K562 (cell line): ENCODE results near the gene CCDC192. TPM values are rescaled to one million over a fixed set of nuclear protein-coding genes. Genes with fewer than 3 reads are reported as not detected.

Experiments
- ATAC-seq: fragments of 200-7000 bp; cut with Tn5 transposase; 3 replicates; pipeline ENCODE4 v1.9.1; 2020; ENCODE audit warnings: moderate library complexity
- BruUV-seq: library from RNA; stranded (reverse); fragments of 400-500 nt; replicated peaks from 2 replicates; lab custom pipeline; 2021; lab: Mats Ljungman, UMichigan
- CTCF ChIA-PET: fragments of 300-600 bp; formaldehyde crosslinking; extraction: SDS; loops from one replicate; lab custom pipeline; 2021; ENCODE audit warnings: low intra/inter-chr PET ratio; lab: Yijun Ruan, JAX
- POLR2A ChIA-PET: fragments of 300-600, 350-650 bp; sonication (Branson Sonifier 250); formaldehyde crosslinking; extraction: SDS; loops from one replicate; lab custom pipeline; 2021; ENCODE audit warnings: antibody characterized with exemption, inconsistent platforms; lab: Yijun Ruan, JAX
- DNase-seq, 4 experiments: peaks; one replicate each; pipeline versions ENCODE4 v3.0.0 to v3.0.0-alpha.2; 2011 to 2018; ENCODE audit warnings: low spot score in 3 of 4, mixed read lengths in 3 of 4; ENCODE audit errors: extremely low read depth in 1 of 4
- FAIRE-seq: peaks from 2 replicates; lab custom pipeline; 2011; peaks lifted over from hg19 to GRCh38; lab: Jason Lieb, UNC
- H2AFZ ChIP-seq: 2 replicates; pipeline ENCODE4 v1.6.0; 2011; ENCODE audit warnings: low read depth, low read length, control low read depth, inconsistent platforms
- H3K27ac ChIP-seq: fragments of 200-600 bp; 3 replicates; pipeline ENCODE4 v1.8.0; 2011; ENCODE audit warnings: low read depth, mild to moderate bottlenecking, control low read depth, inconsistent platforms, low read length, moderate library complexity, mixed read lengths; ENCODE audit errors: extremely low read depth
- H3K27me3 ChIP-seq, 2 experiments: fragments of 300-600 bp in 1 of 2; 2 replicates in 1 of 2; 3 replicates in 1 of 2; pipeline versions ENCODE4 v1.6.0 to v1.8.0; 2011; ENCODE audit warnings: inconsistent platforms in 2 of 2, low read length in 2 of 2, mild to moderate bottlenecking in 1 of 2, mixed read lengths in 1 of 2, moderate library complexity in 1 of 2; ENCODE audit not compliant: control insufficient read depth in 2 of 2, insufficient read depth in 2 of 2
- H3K36me3 ChIP-seq: fragments of 300-600 bp; 3 replicates; pipeline ENCODE4 v1.8.0; 2011; ENCODE audit warnings: mild to moderate bottlenecking, low read length, inconsistent platforms; ENCODE audit not compliant: control insufficient read depth, insufficient read depth
- H3K4me1 ChIP-seq, 2 experiments: fragments of 200-600 bp in 1 of 2; replicated peaks in 1 of 2; 2 replicates in 1 of 2; 3 replicates in 1 of 2; pipeline versions ENCODE4 v1.5.1 to v1.8.0; 2011; ENCODE audit warnings: inconsistent platforms in 2 of 2, low read length in 2 of 2, mild to moderate bottlenecking in 1 of 2, mixed read lengths in 1 of 2, moderate library complexity in 1 of 2; ENCODE audit not compliant: control insufficient read depth in 2 of 2, insufficient read depth in 2 of 2
- H3K4me2 ChIP-seq: 2 replicates; pipeline ENCODE4 v1.6.1; 2011; ENCODE audit warnings: low read length, control low read depth, inconsistent platforms, mixed read lengths; ENCODE audit not compliant: insufficient read depth
- H3K4me3 ChIP-seq: fragments of 200-600 bp; sonication (generic), shearing (Covaris generic); 2 replicates; pipeline ENCODE4 v1.5.1; 2016; ENCODE audit warnings: control low read depth, inconsistent platforms
- H3K79me2 ChIP-seq: fragments of 200-600 bp; 3 replicates; pipeline ENCODE4 v1.8.0; 2011; ENCODE audit warnings: low read length, inconsistent platforms; ENCODE audit not compliant: control insufficient read depth, insufficient read depth
- H3K9ac ChIP-seq, 2 experiments: 2 replicates each; pipeline versions ENCODE4 v1.6.0 to v1.6.1; 2011; ENCODE audit warnings: low read depth in 2 of 2, low read length in 2 of 2, control low read depth in 1 of 2, inconsistent platforms in 1 of 2, mild to moderate bottlenecking in 1 of 2, mixed read lengths in 1 of 2; ENCODE audit not compliant: insufficient read depth in 1 of 2
- H3K9me1 ChIP-seq: one replicate; pipeline ENCODE4 v1.6.0; 2011; ENCODE audit warnings: inconsistent platforms, mild to moderate bottlenecking, low read length, moderate library complexity; ENCODE audit not compliant: control insufficient read depth, insufficient read depth
- H3K9me3 ChIP-seq: replicated peaks from 2 replicates; pipeline ENCODE4 v1.5.1; 2011; ENCODE audit warnings: low read depth, low read length, inconsistent platforms; ENCODE audit not compliant: control insufficient read depth, insufficient read depth
- H4K20me1 ChIP-seq: replicated peaks from 2 replicates; pipeline ENCODE4 v1.6.1; 2011; ENCODE audit warnings: low read length, inconsistent platforms, mixed read lengths; ENCODE audit not compliant: control insufficient read depth, insufficient read depth
- ARID1B ChIP-seq: fragments of 450-650 bp; IDR thresholded peaks from 2 replicates; pipeline ENCODE4 v1.6.1; 2016; ENCODE audit warnings: antibody characterized with exemption, mild to moderate bottlenecking, inconsistent platforms
- FIP1L1 ChIP-seq: fragments of 200-400 bp; formaldehyde crosslinking; IDR thresholded peaks from 2 replicates; pipeline ENCODE4 v1.6.1; 2018; ENCODE audit warnings: mild to moderate bottlenecking, low read depth, low read length; ENCODE audit not compliant: poor library complexity, severe bottlenecking
- KLF13 ChIP-seq: fragments of 450-650 bp; IDR thresholded peaks from 2 replicates; pipeline ENCODE4 v1.6.1; 2016; ENCODE audit warnings: missing genetic modification characterization, low read depth, mild to moderate bottlenecking, missing compliant biosample characterization, moderate library complexity, borderline replicate concordance
- MYBL2 ChIP-seq, 2 experiments: fragments of 450-650 bp in 1 of 2; sonication (generic) in 1 of 2; formaldehyde crosslinking in 1 of 2; IDR thresholded peaks; 2 replicates each; pipeline versions ENCODE4 v1.6.1 to v1.8.1; 2017 to 2022; ENCODE audit warnings: borderline replicate concordance in 1 of 2, inconsistent platforms in 1 of 2, low read depth in 1 of 2, mild to moderate bottlenecking in 1 of 2, missing genetic modification reagents in 1 of 2, moderate library complexity in 1 of 2
- MYNN ChIP-seq, 2 experiments: sonication (generic); formaldehyde crosslinking in 1 of 2; IDR thresholded peaks; 2 replicates each; pipeline versions ENCODE4 v1.5.0 to v1.6.1; 2016 to 2020; ENCODE audit warnings: antibody characterized with exemption in 1 of 2, missing genetic modification reagents in 1 of 2
- PHF20 ChIP-seq: fragments of 450-650 bp; IDR thresholded peaks from 2 replicates; pipeline ENCODE4 v1.6.1; 2018; ENCODE audit not compliant: partially characterized antibody
- RBFOX2 ChIP-seq: fragments of 200-400 bp; formaldehyde crosslinking; IDR thresholded peaks from 2 replicates; pipeline ENCODE4 v1.6.1; 2017; ENCODE audit warnings: low read depth, mild to moderate bottlenecking, low read length, moderate library complexity
- SIRT6 ChIP-seq: IDR thresholded peaks from one replicate; pipeline ENCODE4 v1.6.1; 2012; ENCODE audit warnings: low read depth, mild to moderate bottlenecking, control low read depth, inconsistent platforms, low read length, moderate library complexity
- SNIP1 ChIP-seq: fragments of 450-650 bp; IDR thresholded peaks from 2 replicates; pipeline ENCODE4 v1.7.1; 2017; ENCODE audit warnings: low read depth, mild to moderate bottlenecking
- ZBTB49 ChIP-seq: sonication (generic); formaldehyde crosslinking; IDR thresholded peaks from 2 replicates; pipeline ENCODE4 v1.8.0; 2022; ENCODE audit warnings: missing genetic modification reagents, mild to moderate bottlenecking, borderline replicate concordance
- ZFP30 ChIP-seq: fragments of 250-450 bp; sonication (Bioruptor Pico); IDR thresholded peaks from 2 replicates; pipeline ENCODE4 v1.8.0; 2022; ENCODE audit warnings: moderate library complexity, mild to moderate bottlenecking, inconsistent platforms, borderline replicate concordance
- ZNF140 ChIP-seq: fragments of 250-450 bp; sonication (Bioruptor Pico); IDR thresholded peaks from 2 replicates; pipeline ENCODE4 v1.8.0; 2021; ENCODE audit warnings: moderate library complexity, mild to moderate bottlenecking, inconsistent platforms
- ZNF395 ChIP-seq: fragments of 200-800 bp; sonication (Bioruptor generic); IDR thresholded peaks from 2 replicates; pipeline ENCODE4 v1.6.1; 2017; ENCODE audit warnings: missing genetic modification characterization, missing compliant biosample characterization
- ZNF766 ChIP-seq: fragments of 200-800 bp; sonication (Bioruptor generic); conservative IDR thresholded peaks from 2 replicates; pipeline ENCODE4 v1.6.1; 2016; ENCODE audit warnings: missing genetic modification characterization, missing compliant biosample characterization
- WGBS: fragments of 100-300 bp; shearing (Covaris generic); methylation state at CpG from one replicate; pipeline ENCODE4 v1.1.6; 2016; ENCODE audit warnings: low coverage, mixed read lengths; ENCODE audit not compliant: insufficient coverage; ENCODE audit errors: missing lambda C conversion rate; 5-methylcytosine and 5-hydroxymethylcytosine counted together
- in situ Hi-C: fragments of 300-500 bp; cut with MboI; formaldehyde crosslinking; loops from 4 replicates; pipeline ENCODE4 v1.15.0; 2018; ENCODE audit warnings: inconsistent platforms, mixed read lengths
- intact Hi-C: fragments of 100-400 bp; cut with micrococcal nuclease; formaldehyde crosslinking; loops from 2 replicates; pipeline ENCODE4 v1.14.2; 2022
- polyA plus RNA-seq, 8 experiments: library from polyadenylated mRNA; depleted of rRNA in 4 of 8; stranded (reverse) in 5 of 8; unstranded in 3 of 8; fragments of >200 nt; fragmentation: Nextera tagmentation in 2 of 8; fragmentation: Illumina TruSeq in 1 of 8; extraction: Ambion mirVana in 2 of 8; extraction: Trizol in 1 of 8; gene quantifications; 2 replicates each; pipeline versions ENCODE4 v1.2.1 to v1.2.3, GENCODE V29; 2011 to 2014; ENCODE audit warnings: inconsistent platforms in 1 of 8, missing spikeins in 1 of 8
- total RNA-seq, 7 experiments: library from RNA; depleted of rRNA in 6 of 7; stranded (reverse); fragments of >200 nt in 6 of 7; fragmentation: Illumina TruSeq in 2 of 7; extraction: Trizol in 2 of 7; gene quantifications; 2 replicates each; pipeline versions ENCODE4 v1.2.1 to v1.2.3, GENCODE V29; 2011 to 2021; ENCODE audit warnings: low replicate concordance in 1 of 7
- TF ChIP-seq, protein P1 (sequence below): IDR thresholded peaks from 3 replicates; pipeline ENCODE4 v1.6.1; 2011; ENCODE audit warnings: borderline replicate concordance, mild to moderate bottlenecking; ENCODE audit not compliant: insufficient read length, insufficient read depth

CCDC192 gene
- total and polyA plus RNA-seq, 9 of the 15 experiments (the other 6 are each of a cell fraction or from before 2014, with no cell fraction given), result 0.21 to 0.66 (median 0.38) TPM; not detected in 2

GRCh38 chr5:127922603-127923002, 219.4 kb downstream of the CCDC192 start (continued):
- TF ChIP-seq, protein P1, sequence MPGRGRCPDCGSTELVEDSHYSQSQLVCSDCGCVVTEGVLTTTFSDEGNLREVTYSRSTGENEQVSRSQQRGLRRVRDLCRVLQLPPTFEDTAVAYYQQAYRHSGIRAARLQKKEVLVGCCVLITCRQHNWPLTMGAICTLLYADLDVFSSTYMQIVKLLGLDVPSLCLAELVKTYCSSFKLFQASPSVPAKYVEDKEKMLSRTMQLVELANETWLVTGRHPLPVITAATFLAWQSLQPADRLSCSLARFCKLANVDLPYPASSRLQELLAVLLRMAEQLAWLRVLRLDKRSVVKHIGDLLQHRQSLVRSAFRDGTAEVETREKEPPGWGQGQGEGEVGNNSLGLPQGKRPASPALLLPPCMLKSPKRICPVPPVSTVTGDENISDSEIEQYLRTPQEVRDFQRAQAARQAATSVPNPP, result no peak
- TF ChIP-seq KLF13 (no peak), FIP1L1 (no peak)

- BruUV-seq, result no TSS peak
- Histone ChIP-seq H3K9me3 (no peaks in the 10 kb centered on the region), H3K27me3 (no peaks in the 10 kb centered on the region), H3K79me2 (no peaks in the 10 kb centered on the region), H3K4me3 (no peak overlapping the region), H3K9ac (no peak overlapping the region), H3K9me1 (no peaks in the 10 kb centered on the region), H3K4me1 (no peaks in the 10 kb centered on the region), H3K27ac (no peak overlapping the region), H3K36me3 (no peaks in the 10 kb centered on the region), H4K20me1 (no peaks in the 10 kb centered on the region), H3K4me2 (no peak overlapping the region), H2AFZ (no peak overlapping the region)
- no peak for ATAC-seq
- no peak for DNase-seq
- 5% methylated on average over 2 of the region's 2 CpGs for WGBS
- FAIRE-seq, result no peak
- POLR2A ChIA-PET, result no interaction called here
- in situ Hi-C loops (no loop called here), intact Hi-C loops (no loop called here)
- CTCF ChIA-PET, result no interaction called here
- TF ChIP-seq ZBTB49, result no peak
- no peak for TF ChIP-seq ARID1B
- TF ChIP-seq ZNF395, result no peak
- TF ChIP-seq ZFP30 (CRISPR knock-in tag), result no peak
- no peak for TF ChIP-seq ZNF766 (CRISPR knock-in tag)
- no peak for TF ChIP-seq SNIP1
- no peak for TF ChIP-seq ZNF140
- TF ChIP-seq MYBL2 (IDR thresholded peaks at IDR 0.05; ENCODE audit: low read depth), result no peak
- TF ChIP-seq MYBL2 (CRISPR knock-in tag; IDR thresholded peaks at IDR 0.05; ENCODE audit: borderline replicate concordance), result no peak
- no peak for TF ChIP-seq MYNN (IDR thresholded peaks at IDR 0.05)
- no peak for TF ChIP-seq MYNN (CRISPR knock-in tag; IDR thresholded peaks at IDR 0.05)
- TF ChIP-seq SIRT6, result no peak
- TF ChIP-seq RBFOX2, result no peak
- no peak for TF ChIP-seq PHF20
Observed at GRCh38 chr5:127923804-127924570, 220.8 kb downstream of the CCDC192 start.
